Prostate gland (tissue), 2 donors: ENCODE results near the gene ARG1. TPM values are rescaled to one million over a fixed set of nuclear protein-coding genes. Genes with fewer than 3 reads are reported as not detected.
A peak's percentile ranks its signal among the peaks of the same experiment; 100 is the strongest.

Experiments
- DNase-seq: peaks from one replicate; pipeline ENCODE4 v3.0.0-alpha.2; 2019; ENCODE audit warnings: low spot score
- H3K27ac ChIP-seq, 2 donors: fragments of 200-600 bp; sonication (generic); 2 replicates each; pipeline ENCODE4 v1.5.1; 2017 to 2019
- H3K27me3 ChIP-seq: fragments of 200-600 bp; sonication (generic); replicated peaks from 2 replicates; pipeline ENCODE4 v1.5.1; 2019; ENCODE audit not compliant: insufficient read depth
- H3K36me3 ChIP-seq, 2 donors: fragments of 200-600 bp; sonication (generic); 1 replicate in 1 of 2; 2 replicates in 1 of 2; pipeline versions ENCODE4 v1.5.1 to v1.8.1; 2017 to 2019
- H3K4me1 ChIP-seq: fragments of 200-600 bp; sonication (generic); replicated peaks from 2 replicates; pipeline ENCODE4 v1.5.1; 2019
- H3K4me3 ChIP-seq, 2 donors: fragments of 200-600 bp; sonication (generic); 2 replicates each; pipeline ENCODE4 v1.5.1; 2017 to 2019
- H3K9me3 ChIP-seq: fragments of 200-600 bp; sonication (generic); 2 replicates; pipeline ENCODE4 v1.5.1; 2017
- CTCF ChIP-seq, 4 experiments: fragments of 200-600 bp in 2 of 4; fragments of 450-650 bp in 2 of 4; sonication (generic) in 2 of 4; IDR thresholded peaks; 1 replicate in 3 of 4; 2 replicates in 1 of 4; pipeline ENCODE4 v1.5.1; 2016 to 2019; ENCODE audit warnings: antibody characterized with exemption in 4 of 4, mild to moderate bottlenecking in 2 of 4, moderate library complexity in 2 of 4
- POLR2A ChIP-seq: fragments of 450-650 bp; IDR thresholded peaks from one replicate; pipeline ENCODE4 v1.6.1; 2016; ENCODE audit warnings: antibody characterized with exemption, mild to moderate bottlenecking
- POLR2AphosphoS5 ChIP-seq: sonication (generic); formaldehyde crosslinking; IDR thresholded peaks from one replicate; pipeline ENCODE4 v1.6.1; 2017; ENCODE audit warnings: antibody characterized with exemption
- WGBS: methylation state at CpG from one replicate; pipeline ENCODE4 v1.1.5; 2018; 5-methylcytosine and 5-hydroxymethylcytosine counted together
- intact Hi-C: fragments of 100-400 bp; cut with DNase I; formaldehyde crosslinking; loops from one replicate; pipeline ENCODE4 v1.14.2; 2022
- total RNA-seq, 2 donors: library from RNA; depleted of rRNA; stranded (reverse); fragments of >200 nt; gene quantifications; one replicate each; pipeline ENCODE4 v1.1.0, GENCODE V29; 2016

The ARG1 gene
- total RNA-seq, 2 donors from 2014 or later: 1.2 to 1.4 TPM

GRCh38 chr6:131549811-131550210 is 23.2 kb upstream of the ARG1 start:
- Histone ChIP-seq H3K27ac (peak overlapping the region in 1 of 2 donors; percentile 86), H3K9me3 (no peaks in the 10 kb centered on the region), H3K4me1 (no peaks in the 10 kb centered on the region), H3K4me3 (no peak overlapping the region), H3K27me3 (no peaks in the 10 kb centered on the region), H3K36me3 (no peaks in the 10 kb centered on the region)
- TF ChIP-seq POLR2A (no peak), POLR2AphosphoS5 (no peak), CTCF (IDR thresholded peaks at IDR 0.05) (no peak)
- intact Hi-C loops: no loop called here
- 73% methylated on average over 2 of the region's 2 CpGs for WGBS
- DNase-seq: no peak

- Histone ChIP-seq H3K36me3 (no peaks in the 10 kb centered on the region), H3K4me1 (no peaks in the 10 kb centered on the region), H3K4me3 (no peak overlapping the region), H3K27ac (no peak overlapping the region), H3K9me3 (no peaks in the 10 kb centered on the region), H3K27me3 (no peaks in the 10 kb centered on the region)
- TF ChIP-seq POLR2AphosphoS5: no peak
- no peak for TF ChIP-seq CTCF (IDR thresholded peaks at IDR 0.05)
- no peak for TF ChIP-seq POLR2A
- no peak for DNase-seq
- intact Hi-C loops: no loop called here
- WGBS: 47% methylated on average over 4 of the region's 4 CpGs
These were observed 21.1 kb upstream of the ARG1 start for GRCh38 chr6:131551902-131552301.

- Histone ChIP-seq H3K4me3 (no peak overlapping the region), H3K9me3 (no peaks in the 10 kb centered on the region), H3K27ac (no peak overlapping the region), H3K36me3 (no peaks in the 10 kb centered on the region), H3K27me3 (no peaks in the 10 kb centered on the region), H3K4me1 (no peaks in the 10 kb centered on the region)
- intact Hi-C loops: no loop called here
- DNase-seq: no peak
- TF ChIP-seq POLR2AphosphoS5: no peak
- TF ChIP-seq POLR2A: no peak
- TF ChIP-seq CTCF (IDR thresholded peaks at IDR 0.05): no peak
- 90% methylated on average over 3 of the region's 3 CpGs for WGBS
These were observed 20.5 kb upstream of the ARG1 start for GRCh38 chr6:131552572-131552971.

- intact Hi-C loops: no loop called here
- DNase-seq: no peak
- Histone ChIP-seq H3K36me3 (no peaks in the 10 kb centered on the region), H3K27ac (no peak overlapping the region), H3K9me3 (no peaks in the 10 kb centered on the region), H3K4me1 (no peaks in the 10 kb centered on the region), H3K4me3 (no peak overlapping the region), H3K27me3 (no peaks in the 10 kb centered on the region)
- no peak for TF ChIP-seq POLR2AphosphoS5
- TF ChIP-seq POLR2A: no peak
- no peak for TF ChIP-seq CTCF (IDR thresholded peaks at IDR 0.05)
These were observed 17.0 kb upstream of the ARG1 start for GRCh38 chr6:131555992-131556391.

- TF ChIP-seq POLR2AphosphoS5 (no peak), CTCF (IDR thresholded peaks at IDR 0.05) (no peak), POLR2A (no peak)
These were observed 14.1 kb upstream of the ARG1 start for GRCh38 chr6:131558922-131559321.

More at GRCh38 chr6:131558922-131559321, 14.1 kb upstream of the ARG1 start:
- Histone ChIP-seq H3K9me3 (no peaks in the 10 kb centered on the region), H3K4me3 (no peak overlapping the region), H3K27ac (no peak overlapping the region), H3K36me3 (no peaks in the 10 kb centered on the region), H3K4me1 (no peaks in the 10 kb centered on the region), H3K27me3 (no peaks in the 10 kb centered on the region)
- WGBS: 76% methylated on average over 4 of the region's 4 CpGs
- intact Hi-C loops: no loop called here
- no peak for DNase-seq
